GM12892 (cell line): ENCODE data around the gene UAP1.
"Not testable (repeated sequence)": the region's sequence is repeated elsewhere in the genome, so short reads cannot be mapped to it uniquely, and the experiment has no call there.

Source experiments
- DNase-seq: peaks from one replicate; pipeline ENCODE4 v3.0.0; 2011; ENCODE audit not compliant: insufficient read length
- FAIRE-seq: peaks from 2 replicates; lab custom pipeline; 2011; peaks lifted over from hg19 to GRCh38; lab: Jason Lieb, UNC
- POLR2A ChIP-seq: IDR thresholded peaks from 2 replicates; pipeline ENCODE4 v1.6.1; 2011; ENCODE audit warnings: low read depth, low read length, control low read depth
- POLR2AphosphoS5 ChIP-seq: IDR thresholded peaks from 2 replicates; pipeline ENCODE4 v1.6.1; 2011; ENCODE audit warnings: low read depth, low read length, control low read depth
- TAF1 ChIP-seq: IDR thresholded peaks from 2 replicates; pipeline ENCODE4 v1.6.1; 2011; ENCODE audit warnings: low read depth, mild to moderate bottlenecking, control low read depth, low read length, borderline replicate concordance

UAP1 gene

DNA sequence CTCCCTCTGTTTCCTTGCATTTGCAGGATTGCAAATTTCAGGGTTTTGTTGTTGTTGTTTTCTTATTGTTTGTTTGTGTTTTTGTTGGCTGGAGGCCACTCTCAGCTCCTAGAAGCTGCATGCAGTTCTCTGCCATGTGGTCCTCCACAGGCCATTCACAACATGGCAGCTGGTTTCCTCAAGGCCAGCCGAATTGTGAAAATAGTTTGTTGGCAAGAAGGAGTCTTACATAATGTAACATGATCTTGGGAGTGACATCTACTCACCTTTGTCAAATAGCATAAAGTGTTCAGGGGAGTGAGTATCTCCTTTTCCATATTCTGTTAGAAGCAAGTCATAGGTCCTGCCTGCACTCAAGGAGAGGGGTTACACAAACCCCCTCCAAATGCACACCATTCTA, 10.6 kb upstream of the UAP1 start:
- DNase-seq (no peak), FAIRE-seq (no peak)
- no peak for TF ChIP-seq TAF1
- TF ChIP-seq POLR2A: no peak

DNA sequence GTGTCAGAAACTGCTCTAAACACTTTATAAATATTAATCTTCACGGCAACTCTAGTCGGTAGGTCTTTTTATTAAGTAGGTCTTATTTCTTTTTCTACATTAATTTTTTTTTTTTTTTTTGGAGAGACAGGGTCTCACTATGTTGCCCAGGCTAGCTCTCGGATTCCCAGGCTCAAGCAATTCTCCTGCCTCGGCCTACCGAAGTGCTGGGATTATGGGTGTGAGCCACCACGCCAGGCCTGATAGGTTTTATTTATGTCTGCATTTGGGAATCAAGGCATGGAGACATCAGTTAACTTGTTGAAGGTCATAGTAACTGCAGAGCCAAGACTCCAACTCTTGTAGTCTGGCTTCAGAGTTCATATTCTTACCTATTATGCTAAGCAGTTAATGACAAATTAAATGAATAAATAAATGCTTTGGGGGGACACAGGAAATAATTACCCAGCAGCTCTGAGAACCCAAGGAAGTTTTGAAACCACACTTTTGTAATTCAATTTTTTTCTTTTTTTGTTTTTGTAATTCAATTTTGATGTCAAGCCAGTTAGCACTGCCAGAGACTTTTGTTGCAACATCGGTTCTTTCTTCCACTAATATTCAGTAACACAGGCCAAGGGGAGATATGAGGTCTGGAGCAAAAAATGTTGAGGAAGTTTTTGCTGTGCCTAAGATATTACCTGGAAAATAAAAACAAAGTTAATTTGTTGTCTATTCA, 9.4 kb upstream of the UAP1 start:
- no peak for TF ChIP-seq POLR2AphosphoS5
- no peak for TF ChIP-seq POLR2A
- TF ChIP-seq TAF1: no peak
- FAIRE-seq (no peak), DNase-seq (no peak)

DNA sequence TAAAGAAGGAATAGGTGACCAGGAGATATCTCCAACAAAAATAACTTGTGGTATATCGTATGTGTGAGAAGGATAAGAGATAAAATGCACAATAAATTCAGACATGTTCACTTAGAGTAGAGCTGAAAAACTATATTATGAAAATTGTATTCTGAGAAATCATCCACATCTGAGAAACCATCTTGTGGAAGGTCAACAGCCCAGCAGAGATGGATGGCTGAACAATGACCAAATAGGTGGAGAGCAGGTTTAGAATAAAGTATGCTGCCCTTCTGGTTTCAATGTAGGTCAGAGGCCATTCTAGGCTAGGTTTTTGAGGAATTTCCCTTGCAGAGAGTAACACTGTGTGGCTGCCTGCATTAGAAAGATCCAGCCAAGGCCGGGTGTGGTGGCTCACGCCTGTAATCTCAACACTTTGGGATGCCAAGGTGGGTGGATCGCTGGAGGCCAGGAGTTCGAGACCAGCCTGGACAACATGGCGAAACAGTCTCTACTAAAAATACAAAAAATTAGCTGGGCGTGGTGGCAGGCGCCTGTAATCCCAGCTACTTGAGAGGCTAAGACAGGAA, 8.8 kb upstream of the UAP1 start:
- TF ChIP-seq POLR2A: no peak
- TF ChIP-seq TAF1: no peak
- TF ChIP-seq POLR2AphosphoS5: no peak

DNA sequence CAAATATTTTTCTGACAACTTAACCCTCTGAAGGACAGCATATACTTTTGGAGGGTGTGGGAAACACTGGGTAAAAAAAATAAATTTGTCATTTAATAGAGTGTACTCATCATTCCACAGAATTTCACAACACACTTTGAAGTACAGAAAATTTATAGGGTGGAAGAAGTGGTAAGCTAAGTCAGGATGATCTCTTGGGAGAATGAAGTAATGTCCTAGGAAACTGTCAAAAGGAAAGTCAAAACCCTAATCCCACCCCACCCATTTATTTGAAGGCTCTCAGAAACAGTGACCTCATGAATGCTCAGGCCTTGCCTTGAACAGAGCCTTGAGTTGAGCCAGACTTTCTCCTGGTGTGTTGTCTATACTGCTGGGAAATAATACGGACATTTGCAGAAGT, 7.3 kb upstream of the UAP1 start:
- TF ChIP-seq POLR2A: no peak
- no peak for TF ChIP-seq TAF1
- no peak for TF ChIP-seq POLR2AphosphoS5
- DNase-seq (no peak), FAIRE-seq (no peak)

More for the DNA sequence above, 8.8 kb upstream of the UAP1 start:
- no peak for FAIRE-seq
- DNase-seq: no peak

DNA sequence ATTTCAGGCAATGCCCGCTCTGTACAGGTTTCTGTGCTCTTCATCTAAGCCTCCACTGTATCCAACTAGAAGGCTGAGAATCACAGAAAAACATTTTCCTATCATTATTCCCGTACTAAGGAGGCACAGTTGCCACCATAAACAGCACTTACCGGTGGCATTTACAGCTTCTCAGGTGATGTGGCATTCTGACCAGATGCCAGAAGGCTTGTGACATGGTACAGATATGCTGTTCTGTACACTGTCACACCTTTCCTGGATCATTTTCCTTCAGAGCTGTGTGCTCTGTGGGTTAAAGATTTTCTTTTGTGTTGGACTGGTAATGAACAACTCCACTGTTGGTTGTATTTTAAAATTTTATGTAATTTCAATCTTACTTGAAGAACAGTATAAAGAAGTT, 4.0 kb upstream of the UAP1 start:
- DNase-seq (no peak), FAIRE-seq (no peak)
- TF ChIP-seq TAF1 (no peak), POLR2AphosphoS5 (no peak), POLR2A (no peak)

DNA sequence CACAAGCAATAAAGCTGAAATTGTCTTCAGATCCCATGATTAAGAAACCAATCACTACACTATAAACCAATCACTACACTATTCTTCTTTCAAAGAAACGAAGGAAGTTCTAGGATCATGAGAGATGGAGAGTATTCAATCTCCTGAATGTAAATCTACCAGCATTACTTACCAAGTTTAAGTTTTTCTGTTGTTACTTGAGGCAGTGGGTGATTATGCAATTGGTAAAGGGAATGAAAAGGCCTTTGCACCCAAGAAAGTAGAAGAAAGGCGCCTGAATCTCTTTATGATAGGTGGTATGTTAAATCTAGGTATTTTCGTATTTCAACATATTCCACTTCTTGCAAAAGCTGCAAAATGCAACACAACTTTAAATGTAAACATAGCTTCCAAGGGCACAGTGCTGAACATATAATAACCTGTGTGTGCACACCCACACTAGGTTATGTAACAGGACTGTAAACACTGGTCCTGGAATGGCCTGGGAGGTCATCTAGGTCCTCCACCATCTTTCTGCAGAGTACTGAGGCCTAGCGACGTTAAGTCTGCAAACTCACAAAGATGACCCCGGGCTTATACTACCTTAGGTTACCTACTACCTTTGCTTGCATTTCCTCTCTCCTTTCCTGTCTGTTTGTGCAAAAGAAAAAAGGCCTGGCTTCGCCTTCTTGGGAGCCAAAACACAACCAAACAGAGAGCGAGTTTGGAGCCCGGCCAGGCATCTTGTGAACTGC, 1.1 kb upstream of the UAP1 start:
- DNase-seq: no peak
- FAIRE-seq: no peak
- TF ChIP-seq TAF1: no peak
- TF ChIP-seq POLR2AphosphoS5: no peak
- no peak for TF ChIP-seq POLR2A

DNA sequence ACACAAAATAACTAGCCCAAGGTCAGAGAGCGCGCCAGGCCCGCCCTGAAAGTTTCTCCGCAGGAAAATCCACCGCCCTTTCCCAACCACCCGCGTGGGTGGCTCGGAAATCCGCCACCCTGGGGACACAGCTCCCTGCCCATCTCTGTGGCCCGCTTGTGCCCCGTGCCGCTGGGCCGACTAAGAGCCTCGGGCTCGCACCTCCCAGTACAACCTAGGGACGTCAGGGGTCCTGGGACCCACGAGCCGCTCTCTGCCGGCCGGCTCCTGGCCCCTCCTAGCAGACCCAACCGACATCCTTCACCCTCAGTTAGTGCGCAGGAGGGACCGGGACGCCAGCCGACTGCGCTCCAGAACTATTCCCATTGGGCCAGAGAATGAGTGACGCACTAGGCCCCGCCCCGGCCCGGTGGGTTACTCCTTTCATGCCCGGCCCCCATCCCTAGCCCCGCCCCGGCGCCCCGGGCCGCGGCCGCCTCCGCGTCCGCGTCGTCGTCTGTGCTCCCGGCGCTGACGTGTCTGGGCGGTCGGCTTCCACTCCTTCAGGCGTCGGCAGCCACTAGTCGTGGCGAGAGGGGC, 396 bp upstream of the UAP1 start:
- no peak for TF ChIP-seq POLR2A
- TF ChIP-seq TAF1: peak; percentile 56; the same call in 1 of the 2 replicates
- peak; percentile 42; the same call in 1 of the 2 replicates for TF ChIP-seq POLR2AphosphoS5
- peak; percentile 97 for FAIRE-seq
- DNase-seq: peak; percentile 83

DNA sequence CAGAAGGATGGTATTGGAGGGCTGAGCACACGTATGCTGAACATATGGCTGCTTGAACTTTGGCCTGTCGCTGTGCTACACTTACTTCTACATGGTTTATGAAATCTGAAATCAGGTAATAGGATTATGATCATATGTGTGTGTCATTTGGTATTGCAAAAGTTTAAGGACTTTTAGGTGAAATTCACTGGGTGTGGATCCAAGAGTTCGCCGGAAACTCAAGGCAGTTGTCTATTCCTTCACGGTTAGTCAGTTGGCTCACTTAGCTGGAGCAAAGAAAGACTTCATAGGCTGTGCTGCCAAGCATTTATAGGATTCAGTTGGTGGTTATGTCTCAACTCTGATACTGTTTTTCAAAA, 927 bp downstream of the UAP1 start:
- no peak for DNase-seq
- no peak for TF ChIP-seq POLR2AphosphoS5
- no peak for TF ChIP-seq TAF1
- no peak for TF ChIP-seq POLR2A
- FAIRE-seq: peak; percentile 60

DNA sequence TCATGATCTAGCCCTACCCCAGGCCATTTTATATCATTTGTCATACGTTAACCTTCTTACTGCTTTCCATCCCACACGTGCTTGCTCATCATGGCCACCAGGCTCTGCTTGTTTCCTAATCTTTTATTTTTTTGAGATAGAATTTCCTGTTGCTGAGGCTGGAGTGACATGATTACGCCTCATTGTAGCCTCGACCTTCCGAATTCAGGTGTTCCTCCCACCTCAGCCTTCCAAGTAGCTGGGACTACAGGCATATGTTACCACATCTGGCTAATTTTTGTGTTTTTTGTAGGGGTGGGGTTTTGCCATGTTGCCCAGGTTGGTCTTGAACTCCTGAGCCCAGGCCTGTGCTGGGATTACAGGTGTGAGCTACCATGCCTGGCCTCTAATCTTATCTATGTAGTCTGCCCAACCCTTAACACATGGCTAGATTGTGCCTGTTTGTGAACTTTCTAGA, 3.3 kb downstream of the UAP1 start:
- FAIRE-seq: no peak
- DNase-seq: no peak
- TF ChIP-seq TAF1 (no peak), POLR2A (no peak), POLR2AphosphoS5 (no peak)

DNA sequence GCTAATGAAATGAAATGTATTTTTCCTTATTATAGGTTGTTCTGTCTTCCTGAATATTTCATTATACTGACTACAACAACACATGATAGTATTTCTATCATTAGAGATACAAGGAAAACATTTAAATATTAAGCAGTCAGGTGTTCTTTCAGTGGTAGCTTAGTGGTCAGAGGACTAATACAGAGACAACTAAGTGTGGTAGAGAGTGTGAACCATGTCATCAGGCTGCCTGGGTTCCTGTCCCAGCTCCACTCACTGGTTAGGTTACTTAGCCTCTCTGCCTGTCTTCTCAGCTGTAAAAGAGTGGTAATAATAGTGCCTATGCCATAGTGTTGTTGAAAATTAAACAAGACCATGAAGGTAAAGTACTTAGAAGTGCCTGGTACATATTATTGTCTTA, 3.9 kb downstream of the UAP1 start:
- TF ChIP-seq TAF1 (no peak), POLR2A (no peak), POLR2AphosphoS5 (no peak)
- FAIRE-seq: no peak
- no peak for DNase-seq

DNA sequence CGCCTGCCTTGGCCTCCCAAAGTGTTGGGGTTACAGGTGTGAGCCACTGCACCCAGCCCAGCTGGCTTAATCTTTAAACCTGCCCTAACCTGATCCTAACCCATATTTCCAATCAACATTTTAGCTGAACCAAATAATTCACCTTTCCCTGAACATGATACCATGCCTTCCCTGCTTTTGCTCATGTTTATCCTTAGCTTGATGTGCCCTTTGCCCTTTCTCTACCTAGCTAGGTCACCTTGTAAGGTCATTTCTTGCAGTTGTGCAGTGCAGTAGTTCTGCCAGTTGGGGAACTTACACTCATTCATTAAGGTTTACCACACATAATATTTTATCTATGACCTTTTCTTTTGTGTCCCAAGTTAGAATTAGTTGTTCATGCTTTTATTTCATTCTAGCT, 5.3 kb downstream of the UAP1 start:
- DNase-seq: no peak
- TF ChIP-seq POLR2AphosphoS5: no peak
- no peak for TF ChIP-seq POLR2A
- no peak for TF ChIP-seq TAF1
- FAIRE-seq: no peak

DNA sequence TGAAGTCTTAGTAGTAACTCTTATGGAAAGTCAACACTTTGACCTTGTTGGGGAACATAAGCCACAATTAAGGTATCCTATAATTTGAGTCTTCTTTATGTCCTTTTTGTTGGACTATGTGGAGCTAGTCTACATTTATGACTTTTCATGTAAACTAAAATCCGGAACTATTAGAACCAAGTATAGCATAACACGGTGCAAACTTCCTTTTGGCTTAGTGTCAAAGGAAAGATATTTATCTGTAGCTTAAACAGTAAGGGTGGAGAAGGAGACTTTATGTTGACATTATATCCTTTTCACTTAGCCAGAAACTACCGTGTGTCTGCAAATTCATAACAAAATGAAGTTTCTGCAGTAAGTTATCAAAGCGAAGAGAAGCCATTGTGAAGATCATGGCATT, 7.3 kb downstream of the UAP1 start:
- DNase-seq (no peak), FAIRE-seq (no peak)
- TF ChIP-seq POLR2A: no peak
- TF ChIP-seq TAF1: no peak
- TF ChIP-seq POLR2AphosphoS5: no peak

DNA sequence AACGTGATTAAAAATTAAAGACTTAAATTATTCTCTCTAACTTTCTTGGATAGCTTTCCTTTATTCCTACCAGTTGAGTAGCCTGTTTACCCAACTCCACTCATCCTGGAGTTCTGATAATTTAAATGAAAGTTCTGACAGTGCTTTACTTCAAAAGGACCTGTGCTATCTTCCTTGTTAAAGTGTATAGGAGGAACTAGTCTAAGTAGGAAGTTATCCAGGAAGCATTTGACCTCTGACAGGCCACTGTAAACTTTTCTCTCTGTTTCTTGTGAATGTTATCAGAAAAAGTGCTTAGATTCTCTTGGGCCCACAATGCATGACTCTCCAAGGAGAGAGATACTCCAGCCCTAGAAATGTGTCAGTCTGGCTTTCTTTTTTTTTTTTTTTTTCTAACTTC, 9.2 kb downstream of the UAP1 start:
- DNase-seq: no peak
- FAIRE-seq: no peak
- TF ChIP-seq TAF1 (no peak), POLR2A (no peak), POLR2AphosphoS5 (no peak)

DNA sequence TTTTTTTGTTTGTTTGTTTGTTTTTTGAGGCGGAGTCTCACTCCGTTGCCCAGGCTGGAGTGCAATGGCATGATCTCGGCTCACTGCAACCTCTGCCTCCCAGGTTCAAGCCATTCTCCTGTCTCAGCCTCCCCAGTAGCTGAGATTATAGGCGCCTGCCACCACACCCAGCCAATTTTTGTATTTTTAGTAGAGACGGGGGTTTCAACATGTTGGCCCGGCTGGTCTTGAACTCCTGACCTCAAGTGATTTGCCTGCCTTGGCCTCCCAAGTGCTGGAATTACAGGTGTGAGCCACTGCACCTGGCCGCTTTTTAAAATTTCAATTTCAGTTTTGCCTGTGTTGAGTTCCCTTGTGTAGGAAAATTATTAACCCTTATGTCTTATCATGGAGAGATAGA, 9.6 kb downstream of the UAP1 start:
- not testable (repeated sequence) for FAIRE-seq

More for the DNA sequence above, 9.6 kb downstream of the UAP1 start:
- not testable (repeated sequence) for DNase-seq
